HFFc6 (cell line): ENCODE results near the gene AKAP6. TPM values are rescaled to one million over a fixed set of nuclear protein-coding genes. Genes with fewer than 3 reads are reported as not detected.

Experiments used
- DNase-seq: peaks from one replicate; pipeline ENCODE4 v3.0.0-alpha.2; 2018
- H3K27ac Mint-ChIP-seq: 2 replicates; pipeline ENCODE4 v1.8.0; 2020; ENCODE audit warnings: mild to moderate bottlenecking, mixed read lengths
- H3K27me3 Mint-ChIP-seq: 2 replicates; pipeline ENCODE4 v1.8.0; 2021; ENCODE audit warnings: mild to moderate bottlenecking, moderate library complexity, mixed read lengths; ENCODE audit not compliant: insufficient read depth
- H3K36me3 Mint-ChIP-seq: 2 replicates; pipeline ENCODE4 v1.8.0; 2021; ENCODE audit warnings: low read depth, mixed read lengths
- H3K4me1 Mint-ChIP-seq: 2 replicates; pipeline ENCODE4 v1.8.0; 2020; ENCODE audit warnings: low read depth, mixed read lengths
- H3K4me3 Mint-ChIP-seq: 2 replicates; pipeline ENCODE4 v1.8.0; 2020; ENCODE audit warnings: mild to moderate bottlenecking, moderate library complexity, mixed read lengths
- H3K9me3 Mint-ChIP-seq: 2 replicates; pipeline ENCODE4 v1.8.0; 2020; ENCODE audit warnings: mild to moderate bottlenecking, mixed read lengths
- CTCF ChIP-seq: fragments of 200-600 bp; sonication (generic); IDR thresholded peaks from 2 replicates; pipeline ENCODE4 v1.5.0; 2021; ENCODE audit warnings: antibody characterized with exemption, mild to moderate bottlenecking
- total RNA-seq, 6 experiments: library from RNA; stranded (reverse); fragmentation: NEBNext Ultra II Directional; extraction: Animal tissue kit (Norgen Biotek cat#: 25700); gene quantifications; 2 replicates in 1 of 6; 3 replicates in 5 of 6; pipeline ENCODE4 v1.2.3, GENCODE V29; 2021

The AKAP6 gene
- total RNA-seq, 6 experiments from 2014 or later = 6.1 to 9.8 (median 6.5) TPM

DNA sequence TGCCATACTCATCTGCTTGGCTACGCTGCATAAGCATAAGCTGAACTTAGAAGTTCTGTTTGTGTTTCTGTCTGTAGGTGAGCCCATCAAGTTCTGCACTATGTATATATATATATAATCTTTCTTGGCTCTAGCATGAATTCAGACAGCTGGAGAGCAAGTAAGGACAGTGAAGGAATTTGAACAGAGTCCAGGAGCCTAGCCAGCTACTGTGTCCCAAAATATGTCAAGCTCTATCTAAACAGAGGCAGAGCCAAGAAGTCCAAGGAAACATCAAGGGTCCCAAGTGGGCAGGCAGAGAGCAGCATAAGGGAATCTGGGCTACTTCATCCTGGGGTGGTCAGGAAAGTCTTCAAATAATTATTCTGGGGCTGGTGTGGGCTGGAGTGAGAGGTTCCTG, 491.1 kb downstream of the AKAP6 start:
- no peak overlapping the region for H3K27ac Mint-ChIP-seq
- no peaks in the 10 kb centered on the region for H3K9me3 Mint-ChIP-seq
- no peak overlapping the region for H3K4me3 Mint-ChIP-seq
- TF ChIP-seq CTCF = no peak
- no peaks in the 10 kb centered on the region; the same call in 1 of the 2 replicates for H3K27me3 Mint-ChIP-seq
- peaks cover 21% of the 10 kb centered on the region for H3K4me1 Mint-ChIP-seq
- H3K36me3 Mint-ChIP-seq = no peaks in the 10 kb centered on the region
- DNase-seq = no peak

- H3K36me3 Mint-ChIP-seq = no peaks in the 10 kb centered on the region
- no peak overlapping the region for H3K4me3 Mint-ChIP-seq
- no peak for DNase-seq
- no peaks in the 10 kb centered on the region; the same call in 1 of the 2 replicates for H3K27me3 Mint-ChIP-seq
- peaks cover 21% of the 10 kb centered on the region for H3K4me1 Mint-ChIP-seq
- no peaks in the 10 kb centered on the region for H3K9me3 Mint-ChIP-seq
- no peak for TF ChIP-seq CTCF
- no peak overlapping the region for H3K27ac Mint-ChIP-seq
These were observed 491.6 kb downstream of the AKAP6 start for GRCh38 chr14:32820682-32821081.

GRCh38 chr14:32821964-32822653, 493.0 kb downstream of the AKAP6 start:
- TF ChIP-seq CTCF = no peak
- H3K27ac Mint-ChIP-seq = no peak overlapping the region
- no peaks in the 10 kb centered on the region; the same call in 1 of the 2 replicates for H3K27me3 Mint-ChIP-seq
- H3K9me3 Mint-ChIP-seq = no peaks in the 10 kb centered on the region
- peaks cover 28% of the 10 kb centered on the region for H3K4me1 Mint-ChIP-seq
- H3K4me3 Mint-ChIP-seq = no peak overlapping the region
- DNase-seq = no peak
- H3K36me3 Mint-ChIP-seq = no peaks in the 10 kb centered on the region

DNA sequence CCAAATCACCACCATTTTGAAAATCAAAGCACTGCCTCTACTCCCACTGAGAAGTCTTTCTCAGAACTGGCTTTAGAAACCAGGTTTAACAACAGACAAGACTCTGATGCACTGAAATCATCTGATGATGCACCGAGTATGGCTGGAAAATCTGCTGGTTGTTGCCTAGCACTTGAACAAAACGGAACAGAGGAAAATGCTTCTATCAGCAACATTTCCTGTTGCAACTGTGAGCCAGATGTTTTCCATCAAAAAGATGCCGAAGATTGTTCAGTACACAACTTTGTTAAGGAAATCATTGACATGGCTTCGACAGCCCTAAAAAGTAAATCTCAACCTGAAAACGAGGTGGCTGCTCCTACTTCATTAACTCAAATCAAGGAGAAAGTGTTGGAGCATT, 494.6 kb downstream of the AKAP6 start:
- no peak overlapping the region for H3K27ac Mint-ChIP-seq
- peaks cover 42% of the 10 kb centered on the region for H3K4me1 Mint-ChIP-seq
- no peak for TF ChIP-seq CTCF
- no peak for DNase-seq
- no peaks in the 10 kb centered on the region for H3K9me3 Mint-ChIP-seq
- H3K36me3 Mint-ChIP-seq = no peaks in the 10 kb centered on the region
- no peaks in the 10 kb centered on the region; the same call in 1 of the 2 replicates for H3K27me3 Mint-ChIP-seq
- H3K4me3 Mint-ChIP-seq = no peak overlapping the region

GRCh38 chr14:32824195-32824594, 495.1 kb downstream of the AKAP6 start:
- Mint-ChIP-seq H3K36me3 (no peaks in the 10 kb centered on the region), H3K27me3 (no peaks in the 10 kb centered on the region; the same call in 1 of the 2 replicates), H3K9me3 (no peaks in the 10 kb centered on the region), H3K4me1 (peaks cover 47% of the 10 kb centered on the region), H3K27ac (no peak overlapping the region), H3K4me3 (no peak overlapping the region)
- DNase-seq = no peak
- no peak for TF ChIP-seq CTCF
